ENCODE measurements around the gene TSHZ3. TPM values are rescaled to one million over a fixed set of nuclear protein-coding genes. Genes with fewer than 3 reads are reported as not detected.

TSHZ3 gene
- total RNA-seq, 6 donors from 2014 or later, result 2.9 to 10.1 (median 6.3) TPM

- ATAC-seq (ENCODE audit: low FRiP score in 2 of 2) (no peak), DNase-seq (no peak)
- 84 to 86% methylated on average over 6 of the region's 6 CpGs for WGBS, 2 donors
- no peaks in the 10 kb centered on the region for H3K36me3 ChIP-seq
- no peak overlapping the region for H3K27ac ChIP-seq
- peaks cover 9 to 20% (median 16%) of the 10 kb centered on the region in 4 donors for H3K4me1 ChIP-seq
- no peaks in the 10 kb centered on the region for H3K27me3 ChIP-seq
- H3K4me3 ChIP-seq, result no peak overlapping the region
- no peaks in the 10 kb centered on the region for H3K9me3 ChIP-seq
- TF ChIP-seq EP300 (IDR thresholded peaks at IDR 0.05) (no peak), POLR2A (IDR thresholded peaks at IDR 0.05) (no peak), CTCF (IDR thresholded peaks at IDR 0.05) (no peak)
Measured at GRCh38 chr19:31335716-31336115, 13.5 kb downstream of the TSHZ3 start.

DNA sequence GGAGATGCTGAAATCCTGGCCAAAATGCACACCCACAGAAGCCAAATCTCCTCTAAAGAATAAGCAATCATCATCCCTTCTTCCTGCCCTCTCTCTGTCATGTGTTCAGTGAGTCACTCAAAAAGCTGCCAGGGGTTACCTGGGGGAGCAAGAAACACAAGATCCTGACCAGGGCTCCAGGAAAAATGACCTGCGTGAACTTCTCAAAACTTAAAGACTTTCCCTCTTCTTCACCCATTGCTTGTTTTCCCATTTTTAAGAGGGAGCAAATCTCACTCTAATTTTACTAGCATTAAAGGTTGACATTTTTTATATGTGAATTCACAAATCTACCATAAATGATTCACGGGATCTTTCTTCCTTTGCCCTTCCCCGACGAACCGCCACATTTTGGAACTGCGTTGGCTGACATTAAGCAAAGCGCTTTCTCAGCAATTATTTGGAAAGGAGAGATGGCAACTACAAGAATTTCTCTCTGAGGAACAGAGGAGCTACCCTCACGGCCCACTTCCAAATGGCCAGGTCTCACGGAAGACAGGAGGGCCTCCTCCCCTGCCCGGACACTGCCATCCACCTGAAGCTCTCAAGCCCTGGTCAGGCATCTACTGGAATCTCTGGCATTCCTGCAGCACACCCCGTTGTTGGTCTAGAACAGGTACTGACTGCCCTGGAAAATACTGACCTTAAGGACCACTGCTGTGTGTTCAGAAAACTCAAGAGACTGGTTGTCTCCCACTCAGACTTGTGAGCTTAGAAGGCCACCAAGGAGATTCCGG, 14.2 kb downstream of the TSHZ3 start:
- DNase-seq, result no peak
- WGBS, 2 donors, result 85 to 92% methylated on average over 11 to 12 of the region's 12 CpGs
- no peaks in the 10 kb centered on the region for H3K9me3 ChIP-seq
- no peak overlapping the region for H3K4me3 ChIP-seq
- H3K4me1 ChIP-seq, result peaks cover 4 to 15% (median 11%) of the 10 kb centered on the region in 4 donors
- ATAC-seq (ENCODE audit: low FRiP score in 2 of 2), result no peak
- TF ChIP-seq POLR2A (IDR thresholded peaks at IDR 0.05), result no peak
- no peak for TF ChIP-seq EP300 (IDR thresholded peaks at IDR 0.05)
- TF ChIP-seq POLR2AphosphoS5 (IDR thresholded peaks at IDR 0.05), result no peak
- no peak for TF ChIP-seq CTCF (IDR thresholded peaks at IDR 0.05)
- no peaks in the 10 kb centered on the region for H3K27me3 ChIP-seq
- no peak overlapping the region for H3K27ac ChIP-seq
- H3K36me3 ChIP-seq, result no peaks in the 10 kb centered on the region

DNA sequence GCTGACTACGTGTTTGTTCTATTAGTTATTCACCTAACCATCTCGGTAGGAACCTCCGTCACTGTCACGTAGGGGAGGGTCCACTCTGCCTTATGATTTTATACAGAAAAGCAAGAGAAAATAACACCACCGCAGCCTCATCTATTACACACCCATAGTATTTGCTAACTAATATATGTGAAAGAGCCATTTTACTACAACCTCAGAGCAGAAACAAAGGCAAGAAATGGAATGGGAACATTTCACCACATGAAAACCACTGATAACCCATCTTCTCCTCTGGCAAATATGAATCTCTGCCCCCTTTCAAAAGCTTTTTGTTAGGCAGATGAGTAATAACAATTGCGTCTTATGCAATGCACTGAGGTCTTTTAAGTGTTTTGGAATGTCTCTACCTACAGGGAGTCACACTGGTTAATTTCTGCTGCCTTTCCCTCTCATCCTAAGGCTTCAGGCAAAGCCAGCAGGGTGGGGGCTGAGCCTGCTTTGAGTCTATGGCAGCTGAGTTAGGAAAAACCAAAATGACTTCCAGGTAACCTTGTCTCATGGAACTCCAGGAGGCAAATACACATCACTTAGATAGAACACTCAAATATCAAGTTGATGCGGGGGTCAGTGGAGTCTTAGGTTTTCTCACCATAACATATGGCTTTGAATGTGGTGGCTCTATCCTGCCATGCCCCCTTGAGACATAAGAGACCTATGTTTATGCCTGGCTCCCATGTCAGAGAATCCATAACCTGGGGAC, 15.0 kb downstream of the TSHZ3 start:
- ATAC-seq (ENCODE audit: low FRiP score in 2 of 2) (no peak), DNase-seq (no peak)
- Histone ChIP-seq H3K4me3 (no peak overlapping the region), H3K9me3 (no peaks in the 10 kb centered on the region), H3K4me1 (peaks cover under 1 to 11% (median 5%) of the 10 kb centered on the region in 4 donors), H3K27me3 (no peaks in the 10 kb centered on the region), H3K36me3 (no peaks in the 10 kb centered on the region), H3K27ac (no peak overlapping the region)
- WGBS, 2 donors, result 82 to 91% methylated on average over 7 of the region's 7 CpGs
- TF ChIP-seq CTCF (IDR thresholded peaks at IDR 0.05), result no peak
- TF ChIP-seq EP300 (IDR thresholded peaks at IDR 0.05), result no peak
- TF ChIP-seq POLR2AphosphoS5 (IDR thresholded peaks at IDR 0.05), result no peak
- TF ChIP-seq POLR2A (IDR thresholded peaks at IDR 0.05), result no peak

DNA sequence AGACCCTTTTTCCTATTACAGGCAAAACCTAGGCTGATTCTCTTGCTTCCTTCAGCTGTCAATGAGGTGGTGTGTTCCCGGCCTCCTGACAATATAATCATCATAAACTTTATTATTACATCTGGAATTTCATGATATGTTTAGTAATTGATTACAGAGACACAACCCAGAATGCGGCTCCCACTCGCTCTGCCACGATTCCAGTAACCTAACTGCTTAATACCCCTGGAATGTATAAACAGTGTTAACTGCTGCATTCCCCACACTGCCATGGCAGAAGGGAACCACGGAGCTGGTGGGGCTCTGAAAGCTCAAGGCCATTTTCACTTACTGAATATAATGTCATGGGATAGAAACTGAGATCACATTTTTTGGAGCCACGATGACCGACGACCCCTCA, 17.1 kb downstream of the TSHZ3 start:
- TF ChIP-seq POLR2AphosphoS5 (IDR thresholded peaks at IDR 0.05) (no peak), CTCF (IDR thresholded peaks at IDR 0.05) (no peak), EP300 (IDR thresholded peaks at IDR 0.05) (no peak), POLR2A (IDR thresholded peaks at IDR 0.05) (no peak)
- no peaks in the 10 kb centered on the region for H3K9me3 ChIP-seq
- no peaks in the 10 kb centered on the region for H3K27me3 ChIP-seq
- 80 to 86% methylated on average over 8 of the region's 8 CpGs for WGBS, 2 donors
- ATAC-seq (ENCODE audit: low FRiP score in 2 of 2) (no peak), DNase-seq (no peak)
- H3K4me1 ChIP-seq, result peaks cover 0 to 11% (median 0%) of the 10 kb centered on the region in 4 donors
- H3K36me3 ChIP-seq, result no peaks in the 10 kb centered on the region
- H3K27ac ChIP-seq, result no peak overlapping the region
- no peak overlapping the region for H3K4me3 ChIP-seq
